ENCODE measurements around the gene CHAD. TPM values are rescaled to one million over a fixed set of nuclear protein-coding genes. Genes with fewer than 3 reads are reported as not detected.

The CHAD gene
- total and polyA plus RNA-seq, 7 donors = 3.7 to 7.2 (median 4.4) TPM; not detected in 4

- no peaks in the 10 kb centered on the region for H3K27me3 ChIP-seq
- no peak overlapping the region for H3K4me3 ChIP-seq
- 91 to 94% methylated on average over 8 of the region's 8 CpGs for WGBS, 2 donors
- intact Hi-C loops (cut with DNase I) = no loop called here
- H3K4me1 ChIP-seq = no peaks in the 10 kb centered on the region
- H3K27ac ChIP-seq = no peak overlapping the region
- TF ChIP-seq, protein P1, sequence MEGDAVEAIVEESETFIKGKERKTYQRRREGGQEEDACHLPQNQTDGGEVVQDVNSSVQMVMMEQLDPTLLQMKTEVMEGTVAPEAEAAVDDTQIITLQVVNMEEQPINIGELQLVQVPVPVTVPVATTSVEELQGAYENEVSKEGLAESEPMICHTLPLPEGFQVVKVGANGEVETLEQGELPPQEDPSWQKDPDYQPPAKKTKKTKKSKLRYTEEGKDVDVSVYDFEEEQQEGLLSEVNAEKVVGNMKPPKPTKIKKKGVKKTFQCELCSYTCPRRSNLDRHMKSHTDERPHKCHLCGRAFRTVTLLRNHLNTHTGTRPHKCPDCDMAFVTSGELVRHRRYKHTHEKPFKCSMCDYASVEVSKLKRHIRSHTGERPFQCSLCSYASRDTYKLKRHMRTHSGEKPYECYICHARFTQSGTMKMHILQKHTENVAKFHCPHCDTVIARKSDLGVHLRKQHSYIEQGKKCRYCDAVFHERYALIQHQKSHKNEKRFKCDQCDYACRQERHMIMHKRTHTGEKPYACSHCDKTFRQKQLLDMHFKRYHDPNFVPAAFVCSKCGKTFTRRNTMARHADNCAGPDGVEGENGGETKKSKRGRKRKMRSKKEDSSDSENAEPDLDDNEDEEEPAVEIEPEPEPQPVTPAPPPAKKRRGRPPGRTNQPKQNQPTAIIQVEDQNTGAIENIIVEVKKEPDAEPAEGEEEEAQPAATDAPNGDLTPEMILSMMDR (IDR thresholded peaks at IDR 0.05) = no peak
- TF ChIP-seq POLR2AphosphoS5 (IDR thresholded peaks at IDR 0.05) = no peak
- no peak for TF ChIP-seq EP300 (IDR thresholded peaks at IDR 0.05)
- TF ChIP-seq POLR2A (IDR thresholded peaks at IDR 0.05) = no peak
- H3K36me3 ChIP-seq = no peaks in the 10 kb centered on the region
- no peak for DNase-seq
- no peaks in the 10 kb centered on the region for H3K9me3 ChIP-seq
Observed at GRCh38 chr17:50495217-50495823, 26.6 kb upstream of the CHAD start.

DNA sequence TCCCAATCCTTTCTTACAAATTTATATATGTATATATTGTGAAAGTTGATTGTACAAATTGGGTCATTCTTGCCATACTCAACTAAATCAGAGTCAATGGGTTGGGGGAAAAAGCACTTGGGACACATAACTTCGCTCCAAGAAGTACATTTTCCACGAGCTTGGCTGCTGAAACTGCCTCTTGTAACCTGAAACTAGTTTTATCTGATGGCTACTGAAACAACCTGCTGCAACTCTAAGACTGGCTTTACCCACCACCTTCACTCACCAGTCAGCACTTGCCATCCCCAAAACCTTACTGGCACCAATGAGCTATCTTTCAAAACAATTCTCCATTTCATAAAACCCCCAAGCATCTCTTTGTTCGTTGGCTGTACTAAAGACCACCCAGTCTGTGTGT, 25.1 kb upstream of the CHAD start:
- no peak for DNase-seq
- 66 to 72% methylated on average over 3 of the region's 3 CpGs for WGBS, 2 donors
- H3K27me3 ChIP-seq = no peaks in the 10 kb centered on the region
- TF ChIP-seq EP300 (IDR thresholded peaks at IDR 0.05) (no peak), POLR2A (IDR thresholded peaks at IDR 0.05) (no peak), POLR2AphosphoS5 (IDR thresholded peaks at IDR 0.05) (no peak)
- TF ChIP-seq, protein P1 (IDR thresholded peaks at IDR 0.05) = no peak
- H3K9me3 ChIP-seq = no peaks in the 10 kb centered on the region
- no peak overlapping the region for H3K4me3 ChIP-seq
- intact Hi-C loops (cut with DNase I) = no loop called here
- H3K4me1 ChIP-seq = no peaks in the 10 kb centered on the region
- H3K27ac ChIP-seq = no peak overlapping the region
- H3K36me3 ChIP-seq = no peaks in the 10 kb centered on the region

- intact Hi-C loops (cut with DNase I) = no loop called here
- 84 to 92% methylated on average over 8 of the region's 8 CpGs for WGBS, 2 donors
- Histone ChIP-seq H3K27ac (no peak overlapping the region), H3K27me3 (no peaks in the 10 kb centered on the region), H3K36me3 (no peaks in the 10 kb centered on the region), H3K4me3 (no peak overlapping the region), H3K4me1 (no peaks in the 10 kb centered on the region), H3K9me3 (no peaks in the 10 kb centered on the region)
- no peak for DNase-seq
- TF ChIP-seq POLR2A (IDR thresholded peaks at IDR 0.05) (no peak), POLR2AphosphoS5 (IDR thresholded peaks at IDR 0.05) (no peak), EP300 (IDR thresholded peaks at IDR 0.05) (no peak)
- TF ChIP-seq, protein P1 (IDR thresholded peaks at IDR 0.05) = no peak
Observed at GRCh38 chr17:50492214-50492613, 23.5 kb upstream of the CHAD start.

GRCh38 chr17:50491505-50491904, 22.8 kb upstream of the CHAD start:
- Histone ChIP-seq H3K4me3 (no peak overlapping the region), H3K27me3 (no peaks in the 10 kb centered on the region), H3K36me3 (peaks cover 0 to 2% (median 0%) of the 10 kb centered on the region in 4 donors), H3K9me3 (no peaks in the 10 kb centered on the region), H3K27ac (no peak overlapping the region), H3K4me1 (no peaks in the 10 kb centered on the region)
- TF ChIP-seq, protein P1 (IDR thresholded peaks at IDR 0.05) = no peak
- TF ChIP-seq POLR2A (IDR thresholded peaks at IDR 0.05) (no peak), POLR2AphosphoS5 (IDR thresholded peaks at IDR 0.05) (no peak), EP300 (IDR thresholded peaks at IDR 0.05) (no peak)
- DNase-seq = no peak
- WGBS, 2 donors = 64 to 75% methylated on average over 1 of the region's 1 CpG
- intact Hi-C loops (cut with DNase I) = no loop called here

GRCh38 chr17:50488880-50489279, 20.2 kb upstream of the CHAD start:
- H3K9me3 ChIP-seq = no peaks in the 10 kb centered on the region
- no peaks in the 10 kb centered on the region for H3K4me1 ChIP-seq
- no peak overlapping the region for H3K4me3 ChIP-seq
- H3K27ac ChIP-seq = no peak overlapping the region
- DNase-seq = no peak
- WGBS, 2 donors = 96 to 97% methylated on average over 2 of the region's 2 CpGs
- intact Hi-C loops (cut with DNase I) = no loop called here
- H3K36me3 ChIP-seq = peaks cover 0 to 28% (median 13%) of the 10 kb centered on the region in 4 donors
- no peak for TF ChIP-seq EP300 (IDR thresholded peaks at IDR 0.05)
- TF ChIP-seq, protein P1 (IDR thresholded peaks at IDR 0.05) = no peak
- no peak for TF ChIP-seq POLR2A (IDR thresholded peaks at IDR 0.05)
- TF ChIP-seq POLR2AphosphoS5 (IDR thresholded peaks at IDR 0.05) = no peak
- no peaks in the 10 kb centered on the region for H3K27me3 ChIP-seq

Measured in sigmoid colon (tissue), 7 donors.